Subcutaneous adipose tissue (tissue), 4 donors: ENCODE measurements around the gene EIPR1. TPM values are rescaled to one million over a fixed set of nuclear protein-coding genes. Genes with fewer than 3 reads are reported as not detected.

ENCODE experiments used
- CTCF ChIP-seq: fragments of 450-650 bp; IDR thresholded peaks from one replicate; pipeline ENCODE4 v1.5.1; 2016; ENCODE audit warnings: low read depth, mild to moderate bottlenecking, control low read depth, antibody characterized with exemption, moderate library complexity
- total RNA-seq, 4 donors: library from RNA; depleted of rRNA; stranded (reverse); fragments of >200 nt; gene quantifications; one replicate each; pipeline ENCODE4 v1.1.0, GENCODE V29; 2016

Gene EIPR1
- total RNA-seq, 4 donors from 2014 or later: 13.9 to 27.6 (median 16.1) TPM

- no peak for TF ChIP-seq CTCF
These were observed 36.3 kb downstream of the EIPR1 start for GRCh38 chr2:3341336-3341735.

GRCh38 chr2:3340144-3340543, 37.5 kb downstream of the EIPR1 start:
- TF ChIP-seq CTCF: no peak

- TF ChIP-seq CTCF: no peak
These were observed 39.3 kb downstream of the EIPR1 start for GRCh38 chr2:3338340-3338739.

DNA sequence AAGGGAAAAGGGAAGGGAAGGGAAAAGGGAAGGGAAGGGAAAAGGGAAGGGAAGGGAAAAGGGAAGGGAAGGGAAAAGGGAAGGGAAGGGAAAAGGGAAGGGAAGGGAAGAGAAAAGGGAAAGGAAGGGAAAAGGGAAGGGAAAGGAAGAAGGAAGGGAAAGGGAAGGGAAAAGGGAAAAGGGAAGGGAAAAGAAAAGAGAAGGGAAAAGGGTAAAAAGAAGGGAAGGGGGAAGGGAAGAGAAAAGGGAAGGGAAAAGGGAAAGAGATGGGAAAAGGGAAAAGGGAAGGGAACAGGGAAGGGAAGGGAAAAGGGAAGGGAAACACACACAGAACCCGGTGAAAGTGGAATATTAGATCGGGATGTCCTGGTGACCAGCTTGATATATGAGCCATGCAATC, 40.8 kb downstream of the EIPR1 start:
- TF ChIP-seq CTCF: no peak

- no peak for TF ChIP-seq CTCF
These were observed 42.9 kb downstream of the EIPR1 start for GRCh38 chr2:3334392-3335345.

GRCh38 chr2:3332133-3332532, 45.5 kb downstream of the EIPR1 start:
- no peak for TF ChIP-seq CTCF

DNA sequence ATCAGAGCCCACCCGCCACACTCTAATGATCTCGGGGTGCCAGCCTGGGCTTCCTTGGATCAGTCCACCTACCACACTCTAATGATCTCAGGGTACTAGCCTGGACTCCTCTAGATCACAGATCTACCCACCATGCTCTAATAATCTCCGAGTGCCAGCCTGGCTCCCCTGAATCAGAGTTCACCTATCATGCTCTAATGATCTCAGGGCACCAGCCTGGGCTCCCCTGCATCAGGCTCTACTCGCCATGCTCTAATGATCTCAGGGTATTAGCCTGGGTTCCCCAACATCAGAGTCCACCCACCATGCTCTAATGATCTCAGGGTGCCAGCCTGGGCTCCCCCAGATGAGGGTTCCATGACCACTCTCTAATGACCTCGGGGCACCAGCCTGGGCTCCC, 48.1 kb downstream of the EIPR1 start:
- TF ChIP-seq CTCF: no peak
